A549 (cell line): ENCODE data around the gene HOMER3.

Experiments used
- CTCF ChIP-seq: fragments of >200 bp; sonication (Bioruptor Twin); formaldehyde crosslinking; IDR thresholded peaks from 3 replicates; pipeline ENCODE4 v1.5.1; 2016
- EP300 ChIP-seq, 2 experiments: fragments of >200 bp; sonication (Bioruptor Twin); formaldehyde crosslinking; IDR thresholded peaks; 2 replicates in 1 of 2; 3 replicates in 1 of 2; pipeline ENCODE4 v1.6.1; 2016 to 2017
- KDM1A ChIP-seq: fragments of 200-600 bp; sonication (generic); IDR thresholded peaks from 2 replicates; pipeline ENCODE4 v1.6.1; 2016; ENCODE audit warnings: low read depth, mild to moderate bottlenecking
- MYC ChIP-seq: IDR thresholded peaks from 2 replicates; pipeline ENCODE4 v1.6.1; 2012; ENCODE audit warnings: mild to moderate bottlenecking, inconsistent platforms, low read length, improper control_type of control experiment, borderline replicate concordance
- PBX3 ChIP-seq: IDR thresholded peaks from 2 replicates; pipeline ENCODE4 v1.6.1; 2012
- POLR2A ChIP-seq: IDR thresholded peaks from 2 replicates; pipeline ENCODE4 v1.6.1; 2012; ENCODE audit warnings: mild to moderate bottlenecking, low read length
- RCOR1 ChIP-seq: fragments of 150-350 bp; IDR thresholded peaks from 2 replicates; pipeline ENCODE4 v1.6.1; 2014; ENCODE audit warnings: antibody characterized with exemption, low read length, low read depth
- RFX5 ChIP-seq: fragments of 450-650 bp; IDR thresholded peaks from 2 replicates; pipeline ENCODE4 v1.7.1; 2014; ENCODE audit warnings: antibody characterized with exemption, mild to moderate bottlenecking, moderate library complexity

GRCh38 chr19:18920400-18920799, 20.6 kb downstream of the HOMER3 start:
- TF ChIP-seq CTCF (no peak), POLR2A (no peak), MYC (no peak), KDM1A (no peak), EP300 (IDR thresholded peaks at IDR 0.05) (no peak), RFX5 (no peak), RCOR1 (no peak), PBX3 (no peak)
